Adrenal gland (tissue), 12 donors: ENCODE results near the gene FRMD5. TPM values are rescaled to one million over a fixed set of nuclear protein-coding genes. Genes with fewer than 3 reads are reported as not detected.
"Not testable (repeated sequence)": the region's sequence is repeated elsewhere in the genome, so short reads cannot be mapped to it uniquely, and the experiment has no call there.

ENCODE experiments used
- DNase-seq, 7 donors: peaks; one replicate each; pipeline ENCODE4 v3.0.0-alpha.2; 2019 to 2020
- H3K27ac ChIP-seq, 5 donors: fragments of 200-600 bp; sonication (generic) in 4 of 5; 1 replicate in 3 of 5; 2 replicates in 2 of 5; pipeline versions ENCODE4 v1.5.1 to v1.8.0; 2016 to 2020; ENCODE audit warnings: mild to moderate bottlenecking in 1 of 5
- H3K27me3 ChIP-seq: fragments of 200-600 bp; 2 replicates; pipeline ENCODE4 v1.8.0; 2021
- H3K36me3 ChIP-seq, 2 donors: fragments of 200-600 bp; replicated peaks in 1 of 2; 1 replicate in 1 of 2; 2 replicates in 1 of 2; pipeline versions ENCODE4 v1.5.1 to v1.8.0; 2018 to 2022
- H3K4me1 ChIP-seq, 2 donors: fragments of 200-600 bp; replicated peaks in 1 of 2; 1 replicate in 1 of 2; 2 replicates in 1 of 2; pipeline versions ENCODE4 v1.5.1 to v1.8.0; 2018 to 2021
- H3K4me3 ChIP-seq, 4 donors: fragments of 200-600 bp; sonication (generic) in 3 of 4; one replicate each; pipeline ENCODE4 v1.5.1; 2016 to 2018
- H3K9me3 ChIP-seq, 3 donors: fragments of 200-600 bp; sonication (generic) in 1 of 3; replicated peaks in 1 of 3; 1 replicate in 2 of 3; 2 replicates in 1 of 3; pipeline versions ENCODE4 v1.5.1 to v1.8.0; 2016 to 2021
- POLR2A ChIP-seq, 2 donors: fragments of 450-650 bp; IDR thresholded peaks; one replicate each; pipeline ENCODE4 v1.6.1; 2017; ENCODE audit warnings: antibody characterized with exemption in 2 of 2, mild to moderate bottlenecking in 2 of 2, moderate library complexity in 1 of 2
- WGBS, 4 donors: extraction: QIAGEN DNeasy Blood & Tissue Kit in 2 of 4; methylation state at CpG; one replicate each; pipeline versions ENCODE4 v1.1.5 to v1.1.7; 2013 to 2017; 5-methylcytosine and 5-hydroxymethylcytosine counted together
- intact Hi-C, 2 donors: fragments of 100-400 bp; cut with DNase I; formaldehyde crosslinking; loops; one replicate each; pipeline versions ENCODE4 v1.14.1 to v1.15.0; 2022 to 2023
- polyA plus RNA-seq, 3 donors: library from polyadenylated mRNA; stranded (reverse); fragments of 200-250 nt in 2 of 3; fragments of 350-450 nt in 1 of 3; fragmentation: Illumina TruSeq in 1 of 3; extraction: RNeasy Lipid Tissue Mini Kit (QIAGEN cat#74804) in 1 of 3; gene quantifications; one replicate each; pipeline ENCODE4 v1.2.3, GENCODE V29; 2013 to 2014
- total RNA-seq, 9 donors: library from RNA; depleted of rRNA in 4 of 9; stranded (reverse); fragments of >200 nt in 4 of 9; fragments of 120-200 nt in 1 of 9; fragmentation: NEBNext Ultra II Directional in 1 of 9; extraction: Animal tissue kit (Norgen Biotek cat#: 25700) in 1 of 9; gene quantifications; one replicate each; pipeline versions ENCODE4 v1.1.0 to v1.2.4, GENCODE V29; 2013 to 2023
- TF ChIP-seq, protein P1 (sequence below), 6 experiments: fragments of 450-650 bp in 4 of 6; fragments of 200-600 bp in 2 of 6; sonication (generic) in 1 of 6; IDR thresholded peaks; 1 replicate in 5 of 6; 2 replicates in 1 of 6; pipeline versions ENCODE4 v1.5.1 to v1.8.0; 2016 to 2021; ENCODE audit warnings: antibody characterized with exemption in 6 of 6, mild to moderate bottlenecking in 2 of 6, moderate library complexity in 1 of 6
- donor health status: healthy with polysubstance abuse.
- donor health status: Bipolar disorder and iron deficiency.
- donor health status: DM: yes; HTN: yes; CAD: no.
- donor health status: DM: no; HTN: no; CAD: no.
- donor health status: DM: no; HTN: no; CAD: no.
- donor health status: DM: yes; HTN: yes; CAD: no.

Gene FRMD5
- total and polyA plus RNA-seq, 12 donors: 2.9 to 53.8 (median 12.1) TPM

DNA sequence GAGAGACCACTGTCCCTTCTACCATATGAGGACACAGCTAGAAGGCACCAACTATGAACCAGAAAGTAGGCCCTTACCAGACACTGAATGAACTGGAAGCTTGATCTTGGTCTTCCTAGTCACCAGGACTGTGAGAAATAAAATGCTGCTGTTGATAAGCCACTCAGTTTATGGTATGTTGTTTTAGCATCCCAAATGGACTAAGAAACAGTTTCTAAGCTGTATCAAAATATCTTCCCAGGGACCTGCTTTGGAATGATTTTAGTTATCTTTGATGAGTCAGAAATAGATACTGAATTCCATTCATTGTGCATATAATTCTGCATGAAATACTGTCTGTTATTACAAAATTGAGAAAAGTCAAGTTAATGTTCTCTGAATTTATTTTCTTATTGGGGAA, 349.6 kb downstream of the FRMD5 start:
- TF ChIP-seq, protein P1, sequence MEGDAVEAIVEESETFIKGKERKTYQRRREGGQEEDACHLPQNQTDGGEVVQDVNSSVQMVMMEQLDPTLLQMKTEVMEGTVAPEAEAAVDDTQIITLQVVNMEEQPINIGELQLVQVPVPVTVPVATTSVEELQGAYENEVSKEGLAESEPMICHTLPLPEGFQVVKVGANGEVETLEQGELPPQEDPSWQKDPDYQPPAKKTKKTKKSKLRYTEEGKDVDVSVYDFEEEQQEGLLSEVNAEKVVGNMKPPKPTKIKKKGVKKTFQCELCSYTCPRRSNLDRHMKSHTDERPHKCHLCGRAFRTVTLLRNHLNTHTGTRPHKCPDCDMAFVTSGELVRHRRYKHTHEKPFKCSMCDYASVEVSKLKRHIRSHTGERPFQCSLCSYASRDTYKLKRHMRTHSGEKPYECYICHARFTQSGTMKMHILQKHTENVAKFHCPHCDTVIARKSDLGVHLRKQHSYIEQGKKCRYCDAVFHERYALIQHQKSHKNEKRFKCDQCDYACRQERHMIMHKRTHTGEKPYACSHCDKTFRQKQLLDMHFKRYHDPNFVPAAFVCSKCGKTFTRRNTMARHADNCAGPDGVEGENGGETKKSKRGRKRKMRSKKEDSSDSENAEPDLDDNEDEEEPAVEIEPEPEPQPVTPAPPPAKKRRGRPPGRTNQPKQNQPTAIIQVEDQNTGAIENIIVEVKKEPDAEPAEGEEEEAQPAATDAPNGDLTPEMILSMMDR (IDR thresholded peaks at IDR 0.05): no peak
- TF ChIP-seq POLR2A (IDR thresholded peaks at IDR 0.05): no peak

DNA sequence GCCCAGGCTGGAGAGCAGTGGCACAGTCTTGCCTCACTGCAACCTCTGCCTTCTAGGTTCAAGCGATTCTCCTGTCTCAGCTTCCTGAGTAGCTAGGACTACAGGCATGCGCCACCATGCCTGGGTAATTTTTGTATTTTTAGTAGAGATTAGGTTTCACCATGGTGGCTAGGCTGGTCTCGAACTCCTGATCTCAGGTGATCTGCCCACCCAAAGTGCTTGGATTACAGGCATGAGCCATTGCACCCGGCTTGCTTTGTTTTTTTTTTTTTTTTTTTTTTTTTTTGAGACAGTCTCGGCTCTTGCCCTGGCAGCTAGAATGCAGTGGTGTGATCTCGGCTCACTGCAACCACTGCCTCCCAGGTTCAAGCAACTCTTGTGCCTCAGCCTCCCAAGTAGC, 362.6 kb downstream of the FRMD5 start:
- WGBS, 4 donors: 83 to 95% (median 92%) methylated on average over 6 of the region's 6 CpGs
- DNase-seq, H3K4me1 ChIP-seq, H3K36me3 ChIP-seq, H3K4me3 ChIP-seq, H3K27me3 ChIP-seq, H3K9me3 ChIP-seq, intact Hi-C loops, H3K27ac ChIP-seq: not testable (repeated sequence)

More for the DNA sequence above, 349.6 kb downstream of the FRMD5 start:
- Histone ChIP-seq H3K9me3 (no peaks in the 10 kb centered on the region), H3K36me3 (no peaks in the 10 kb centered on the region), H3K27ac (no peak overlapping the region), H3K27me3 (no peaks in the 10 kb centered on the region), H3K4me3 (no peak overlapping the region), H3K4me1 (no peaks in the 10 kb centered on the region)
- no peak for DNase-seq
- intact Hi-C loops: no loop called here

DNA sequence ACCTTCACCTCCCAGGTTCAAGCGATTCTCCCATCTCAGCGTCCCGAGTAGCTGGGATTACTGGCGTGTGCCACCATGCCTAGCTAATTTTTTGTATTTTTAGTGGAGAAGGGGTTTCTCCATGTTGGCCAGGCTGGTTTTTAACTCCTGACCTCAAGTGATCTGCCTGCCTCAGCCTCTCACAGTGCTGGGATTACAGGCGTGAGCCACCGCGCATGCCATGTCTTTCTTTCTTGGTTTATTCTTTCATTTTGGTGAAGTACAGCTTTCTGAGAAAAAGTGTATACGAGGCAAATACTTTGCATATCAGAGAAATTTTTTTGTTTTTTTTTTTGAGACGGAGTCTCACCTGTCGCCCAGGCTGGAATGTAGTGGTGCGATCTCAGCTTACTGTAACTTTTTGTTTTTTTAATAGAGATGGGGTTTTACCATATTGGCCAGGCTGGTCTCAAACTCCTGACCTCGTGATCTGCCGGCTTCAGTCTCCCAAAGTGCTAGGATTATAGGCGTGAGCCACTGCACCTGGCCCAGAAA, 363.5 kb downstream of the FRMD5 start:
- 92 to 97% (median 95%) methylated on average over 14 of the region's 14 CpGs for WGBS, 4 donors
- H3K27ac ChIP-seq, H3K4me3 ChIP-seq, intact Hi-C loops, H3K27me3 ChIP-seq, H3K9me3 ChIP-seq, DNase-seq, H3K4me1 ChIP-seq, H3K36me3 ChIP-seq: not testable (repeated sequence)

DNA sequence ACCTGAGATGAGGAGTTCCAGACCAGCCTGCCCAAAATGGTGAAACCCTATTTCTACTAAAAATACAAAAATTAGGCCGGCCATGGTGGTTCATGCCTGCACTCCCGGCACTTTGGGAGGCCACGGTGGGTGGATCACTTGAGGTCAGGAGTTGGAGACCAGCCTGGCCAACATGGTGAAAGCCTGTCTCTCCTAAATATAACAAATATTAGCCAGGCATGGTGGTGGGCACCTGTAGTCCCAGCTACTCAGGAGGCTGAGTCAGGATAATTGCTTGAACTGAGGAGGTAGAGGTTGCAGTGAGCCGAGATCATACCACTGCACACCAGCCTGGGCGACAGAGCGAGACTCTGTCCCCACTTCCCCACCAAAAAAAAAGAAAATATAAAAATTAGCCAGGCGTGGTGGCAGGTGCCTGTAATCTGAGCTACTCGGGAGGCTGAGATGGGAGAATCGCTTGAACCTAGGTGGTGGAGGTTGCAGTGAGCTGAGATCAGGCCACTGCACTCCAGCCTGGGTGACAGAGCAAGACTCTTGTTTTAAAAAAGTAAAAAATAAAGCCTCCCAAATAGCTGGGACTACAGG, 364.3 kb downstream of the FRMD5 start:
- H3K36me3 ChIP-seq, H3K9me3 ChIP-seq, intact Hi-C loops: not testable (repeated sequence)

DNA sequence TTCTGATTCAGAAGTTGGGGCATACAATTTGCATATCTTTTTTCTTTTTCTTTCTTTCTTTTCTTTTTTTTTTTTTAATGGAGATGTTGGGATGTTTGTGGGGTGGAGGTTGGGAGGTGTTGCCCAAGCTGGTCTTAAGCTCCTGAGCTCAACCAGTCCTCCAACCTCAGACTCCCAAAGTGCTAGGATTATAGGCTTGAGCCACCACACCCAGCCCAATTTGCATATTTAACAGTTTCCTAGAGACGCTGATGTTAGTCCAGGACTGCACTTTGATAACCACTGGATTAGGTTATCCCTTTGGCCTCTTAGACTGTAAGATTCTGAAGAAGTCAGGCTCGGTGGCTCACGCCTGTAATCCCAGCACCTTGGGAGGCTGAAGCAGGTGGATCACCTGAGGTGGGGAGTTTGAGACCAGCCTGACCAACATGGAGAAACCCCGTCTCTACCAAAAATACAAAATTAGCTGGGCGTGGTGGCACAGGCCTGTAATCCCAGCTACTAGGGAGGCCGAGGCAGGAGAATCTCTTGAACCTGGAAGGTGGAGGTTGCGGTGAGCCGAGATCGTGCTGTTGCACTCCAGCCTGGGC, 365.0 kb downstream of the FRMD5 start:
- H3K9me3 ChIP-seq, DNase-seq, H3K4me3 ChIP-seq, intact Hi-C loops, H3K27me3 ChIP-seq, H3K36me3 ChIP-seq, H3K27ac ChIP-seq: not testable (repeated sequence)
- WGBS, 4 donors: 96 to 99% (median 98%) methylated on average over 7 to 9 of the region's 9 CpGs
- peaks cover 0 to 13% of the 10 kb centered on the region in 2 donors for H3K4me1 ChIP-seq

More for the DNA sequence above, 364.3 kb downstream of the FRMD5 start:
- H3K4me1 ChIP-seq: peaks cover 0 to 11% of the 10 kb centered on the region in 2 donors
- H3K27ac ChIP-seq, DNase-seq, H3K4me3 ChIP-seq, H3K27me3 ChIP-seq: not testable (repeated sequence)
- WGBS, 4 donors: 95 to 98% (median 97%) methylated on average over 9 of the region's 9 CpGs

DNA sequence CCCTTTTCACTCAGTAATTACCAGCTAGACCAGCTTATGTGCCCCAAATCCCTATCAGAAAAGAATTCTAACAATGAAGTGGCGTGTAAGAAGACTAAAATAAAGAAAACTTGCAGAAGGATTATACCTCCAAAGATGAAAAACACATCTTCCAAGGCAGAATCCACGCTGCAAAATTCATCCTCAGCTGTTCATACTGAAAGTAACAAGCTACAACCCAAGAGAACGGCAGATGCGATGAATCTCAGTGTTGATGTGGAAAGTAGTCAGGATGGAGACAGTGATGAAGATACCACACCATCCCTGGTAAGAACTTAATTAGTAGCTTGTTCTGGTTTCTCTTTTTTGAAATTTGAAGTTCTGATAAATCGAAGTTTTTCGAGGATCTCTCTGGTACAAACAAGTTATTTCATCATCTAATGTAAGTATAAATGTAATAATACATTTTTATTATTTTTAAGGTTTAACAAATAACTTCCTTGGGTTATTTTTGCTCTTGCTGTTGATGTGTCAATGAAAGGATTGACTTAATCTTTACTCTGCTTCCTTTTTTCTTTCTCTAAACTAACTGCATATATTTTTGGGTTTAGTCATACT, 366.9 kb downstream of the FRMD5 start:
- Histone ChIP-seq H3K27ac (no peak overlapping the region), H3K9me3 (no peaks in the 10 kb centered on the region), H3K4me1 (peaks cover 7 to 26% of the 10 kb centered on the region in 2 donors), H3K36me3 (no peaks in the 10 kb centered on the region), H3K27me3 (no peaks in the 10 kb centered on the region), H3K4me3 (no peak overlapping the region)
- no peak for DNase-seq
- intact Hi-C loops: no loop called here
- whole genome bisulfite sequencing, 4 donors: 70 to 75% (median 73%) methylated on average over 6 of the region's 6 CpGs
- TF ChIP-seq, protein P1 (IDR thresholded peaks at IDR 0.05): no peak
- no peak for TF ChIP-seq POLR2A (IDR thresholded peaks at IDR 0.05)
